ENCODE data around the gene GPC1.

The GPC1 gene

DNA sequence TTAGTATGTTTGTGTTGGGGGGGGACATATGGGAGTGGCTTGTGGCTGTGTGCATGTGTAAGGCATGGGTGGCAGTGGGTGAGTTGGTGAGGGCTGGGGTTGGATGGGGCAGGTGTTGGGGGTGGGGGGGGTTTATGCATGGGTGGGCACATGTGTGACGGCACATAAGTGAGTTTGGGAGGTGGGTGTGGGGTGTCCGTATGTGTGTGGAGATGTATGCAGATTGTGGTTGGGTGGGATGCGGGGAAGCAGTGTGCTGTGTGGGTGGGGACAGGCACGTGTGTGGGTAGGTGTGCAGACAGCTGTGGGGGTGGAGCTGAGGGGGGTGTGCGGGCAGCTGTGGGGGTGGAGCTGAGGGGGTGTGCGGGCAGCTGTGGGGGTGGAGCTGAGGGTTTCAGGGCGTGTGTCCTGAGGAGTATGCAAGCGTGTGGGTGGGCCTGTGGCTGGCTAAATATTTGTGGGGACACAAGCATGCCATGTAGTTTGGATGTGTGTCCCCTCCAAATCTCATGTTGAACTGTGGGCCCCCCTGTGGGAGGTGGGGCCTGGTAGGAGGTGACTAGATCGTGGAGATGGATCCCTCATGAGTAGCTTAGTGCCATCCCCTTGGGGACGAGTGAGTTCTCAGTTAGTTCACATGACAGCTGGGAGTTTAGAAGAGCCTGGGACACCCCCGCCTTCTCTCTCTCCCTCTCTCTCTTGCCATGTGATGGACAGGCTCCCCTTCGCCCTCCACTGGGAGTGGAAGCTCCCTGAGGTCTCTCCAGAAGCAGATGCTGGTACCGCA, 62.9 kb downstream of the GPC1 start:
- DNase-seq (ENCODE audit: low read depth, low spot score): no peak

DNA sequence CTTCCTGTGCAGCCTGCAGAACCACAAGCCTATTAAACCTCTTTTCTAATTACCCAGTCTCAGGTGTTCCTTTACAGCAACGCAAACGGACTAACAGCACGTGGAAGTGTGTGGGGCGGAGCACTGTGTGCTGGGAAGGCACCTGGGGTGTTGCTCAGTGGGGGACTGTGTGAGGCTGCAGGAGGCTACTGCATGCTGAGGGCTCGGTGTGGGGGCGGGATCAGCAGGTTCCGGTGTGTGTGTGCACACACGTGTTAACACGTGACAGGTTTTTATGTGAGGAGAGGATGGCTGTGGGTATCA, 63.4 kb downstream of the GPC1 start:
- no peak for DNase-seq (ENCODE audit: low read depth, low spot score)

DNA sequence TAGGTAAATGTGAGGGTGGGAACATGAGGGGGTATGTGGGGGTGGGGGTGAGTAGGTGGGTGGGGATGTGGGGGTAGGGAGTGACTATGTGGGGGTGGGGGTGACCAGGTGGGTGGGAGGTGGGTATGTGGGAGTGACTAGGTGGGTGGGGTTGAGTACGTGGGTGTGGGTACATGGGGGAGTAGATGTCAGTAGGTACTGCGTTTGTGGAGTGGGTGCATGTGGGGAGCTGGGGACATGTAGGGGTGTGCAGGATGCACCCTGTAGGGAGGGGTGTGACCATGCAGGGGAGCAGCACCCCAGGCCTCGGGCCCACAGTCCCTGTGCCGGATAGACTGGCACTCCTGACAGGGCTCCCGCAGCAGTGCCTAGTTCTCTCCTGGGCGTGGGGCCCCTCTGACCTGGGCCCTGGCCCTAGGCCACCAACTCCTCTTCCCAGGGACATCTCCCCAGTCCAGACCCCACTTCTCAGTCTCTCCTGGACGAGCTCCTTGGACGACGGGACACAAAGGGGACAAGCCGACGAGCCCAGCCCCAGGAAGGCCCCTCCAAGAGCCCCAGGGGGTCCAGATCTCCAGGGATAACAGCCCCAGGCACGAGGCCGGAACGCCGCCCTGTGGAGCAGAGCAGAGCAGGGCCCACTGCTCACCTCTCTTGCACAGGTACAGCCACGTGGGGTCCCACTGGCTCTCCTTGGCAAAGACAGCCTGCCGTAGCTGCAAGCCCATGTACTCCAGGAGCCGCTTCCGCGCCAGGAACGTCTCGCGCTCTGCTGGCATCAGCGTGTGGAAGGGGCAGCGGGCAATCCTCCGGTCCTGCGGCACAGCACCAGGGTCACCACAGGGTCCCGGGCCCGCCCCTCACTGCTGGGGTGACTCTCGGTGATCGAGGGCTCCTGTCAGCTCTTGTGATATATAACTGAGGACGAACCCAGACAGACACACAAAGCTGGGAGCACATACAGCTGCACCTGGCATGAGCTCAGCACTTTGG, 64.1 kb downstream of the GPC1 start:
- no peak for DNase-seq (ENCODE audit: low read depth, low spot score)

- DNase-seq (ENCODE audit: low read depth, low spot score): no peak
These were observed 65.3 kb downstream of the GPC1 start for GRCh38 chr2:240500561-240501423.

- no peak for DNase-seq (ENCODE audit: low read depth, low spot score)
These were observed 66.1 kb downstream of the GPC1 start for GRCh38 chr2:240501531-240501991.

GRCh38 chr2:240502059-240502429, 66.6 kb downstream of the GPC1 start:
- DNase-seq (ENCODE audit: low read depth, low spot score): no peak

DNA sequence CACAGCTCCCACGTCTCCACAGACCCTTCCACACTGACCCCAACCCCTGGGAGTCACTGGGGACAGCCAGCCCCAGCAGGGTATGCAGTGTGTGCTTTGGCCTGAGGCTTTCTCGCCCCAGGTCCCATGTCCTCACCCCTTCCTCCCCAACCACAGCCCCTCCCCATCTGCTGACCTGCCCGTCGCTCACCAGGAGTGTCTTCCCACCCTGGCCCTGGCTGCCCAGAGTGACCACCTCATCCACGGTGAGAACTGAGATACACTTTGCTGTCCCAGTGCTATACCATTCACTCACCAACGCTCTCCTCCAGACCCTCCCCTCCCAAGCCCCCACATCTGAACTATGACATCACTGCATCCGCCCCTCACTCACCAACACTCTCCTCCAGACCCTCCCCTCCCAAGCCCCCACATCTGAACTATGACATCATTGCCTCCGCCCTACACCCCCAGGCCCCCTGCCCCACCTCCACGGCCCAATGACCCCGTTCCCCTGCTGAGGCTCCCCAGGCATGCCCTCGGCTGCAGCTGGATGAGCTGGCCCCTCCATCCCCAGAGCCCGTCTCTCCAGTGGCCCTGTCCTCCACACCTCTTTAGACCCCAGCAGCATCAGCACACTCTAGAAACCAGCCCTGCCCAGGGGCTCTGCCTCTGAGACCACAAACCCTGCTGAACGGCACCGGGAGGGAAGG, 67.1 kb downstream of the GPC1 start:
- DNase-seq (ENCODE audit: low read depth, low spot score): no peak

DNA sequence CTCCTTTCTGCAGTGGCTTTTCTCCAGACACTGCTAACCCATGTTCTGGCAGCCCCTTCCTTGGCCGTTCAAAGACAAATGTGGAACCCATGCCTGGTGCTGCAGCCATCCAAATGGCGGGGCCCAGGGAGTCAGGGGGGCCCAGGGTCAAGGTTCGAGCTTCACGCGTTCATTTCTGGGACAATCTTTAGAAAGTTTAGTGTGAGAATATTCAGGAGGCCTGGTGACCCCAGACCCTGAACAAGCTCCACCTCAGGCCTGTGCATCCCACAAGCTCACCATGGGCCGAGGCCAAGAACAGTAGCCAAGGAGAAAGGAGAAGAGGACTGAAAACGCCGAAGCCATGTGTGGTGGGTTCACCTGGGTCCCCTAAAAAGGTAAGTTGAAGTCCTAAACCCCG, 67.9 kb downstream of the GPC1 start:
- no peak for DNase-seq (ENCODE audit: low read depth, low spot score)

- DNase-seq (ENCODE audit: low read depth, low spot score): no peak
These were observed 68.4 kb downstream of the GPC1 start for GRCh38 chr2:240503848-240504247.

- no peak for DNase-seq (ENCODE audit: low read depth, low spot score)
These were observed 70.4 kb downstream of the GPC1 start for GRCh38 chr2:240505910-240506309.

GRCh38 chr2:240506406-240507059, 71.1 kb downstream of the GPC1 start:
- DNase-seq (ENCODE audit: low read depth, low spot score): no peak

- no peak for DNase-seq (ENCODE audit: low read depth, low spot score)
These were observed 71.8 kb downstream of the GPC1 start for GRCh38 chr2:240507060-240507777.

DNA sequence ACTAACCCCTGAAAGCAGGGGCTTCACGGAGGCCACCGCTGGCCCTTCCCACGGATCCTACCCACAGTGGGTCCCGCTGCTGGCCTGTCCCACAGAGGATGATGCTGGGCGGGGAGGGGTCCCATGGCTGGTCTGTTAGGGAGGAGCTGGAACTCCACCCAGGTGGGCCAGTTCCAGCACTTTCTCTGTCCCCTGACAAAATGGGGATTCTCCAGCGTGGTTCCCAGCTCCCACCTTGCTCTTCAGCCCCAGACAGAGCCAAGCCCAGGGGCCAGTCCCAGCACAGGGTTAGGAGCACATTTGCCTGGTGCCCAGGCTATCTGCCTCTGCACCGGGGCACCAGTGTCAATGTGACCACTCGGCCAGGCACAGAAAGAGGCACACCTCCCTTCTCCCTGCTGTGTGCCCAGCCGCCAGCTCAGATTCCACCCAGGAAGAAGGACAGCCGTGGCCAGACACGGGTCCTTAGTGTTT, 72.4 kb downstream of the GPC1 start:
- DNase-seq (ENCODE audit: low read depth, low spot score): no peak

GRCh38 chr2:240508832-240509545, 73.5 kb downstream of the GPC1 start:
- no peak for DNase-seq (ENCODE audit: low read depth, low spot score)

- no peak for DNase-seq (ENCODE audit: low read depth, low spot score)
These were observed 74.4 kb downstream of the GPC1 start for GRCh38 chr2:240509667-240510512.

DNA sequence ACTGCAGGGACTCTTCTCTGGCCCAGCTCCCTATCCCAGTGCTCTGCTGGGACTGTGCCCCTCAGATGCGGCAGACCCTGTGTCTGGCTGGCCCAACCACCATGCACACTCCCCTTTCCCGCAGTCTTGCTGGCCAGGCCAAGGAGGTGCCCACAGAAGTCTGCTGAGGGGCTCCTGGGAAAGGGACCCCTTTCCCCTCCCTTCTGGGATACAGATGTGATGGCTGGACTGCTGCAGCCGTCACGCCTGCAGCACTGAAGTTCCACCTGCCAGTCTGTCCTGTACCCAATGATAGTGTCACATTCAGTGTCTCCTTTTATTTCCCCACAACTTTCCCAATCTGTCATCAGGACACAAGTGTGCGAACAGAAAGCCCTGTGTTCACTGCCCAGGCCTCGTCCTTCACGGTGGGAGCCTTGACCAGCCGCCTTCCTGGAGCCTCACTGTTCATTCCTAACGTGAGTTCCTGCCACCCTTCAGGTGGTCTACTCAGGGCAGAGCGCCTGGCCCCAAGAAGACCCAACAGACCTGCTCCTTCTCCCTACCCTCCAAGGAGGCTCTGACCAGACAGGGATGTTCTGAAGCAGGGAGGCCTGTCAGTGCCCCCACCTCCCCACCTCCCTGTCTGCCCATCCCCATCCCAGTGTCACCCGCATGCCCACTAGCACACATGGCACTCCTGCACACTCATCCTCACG, 75.2 kb downstream of the GPC1 start:
- no peak for DNase-seq (ENCODE audit: low read depth, low spot score)

DNA sequence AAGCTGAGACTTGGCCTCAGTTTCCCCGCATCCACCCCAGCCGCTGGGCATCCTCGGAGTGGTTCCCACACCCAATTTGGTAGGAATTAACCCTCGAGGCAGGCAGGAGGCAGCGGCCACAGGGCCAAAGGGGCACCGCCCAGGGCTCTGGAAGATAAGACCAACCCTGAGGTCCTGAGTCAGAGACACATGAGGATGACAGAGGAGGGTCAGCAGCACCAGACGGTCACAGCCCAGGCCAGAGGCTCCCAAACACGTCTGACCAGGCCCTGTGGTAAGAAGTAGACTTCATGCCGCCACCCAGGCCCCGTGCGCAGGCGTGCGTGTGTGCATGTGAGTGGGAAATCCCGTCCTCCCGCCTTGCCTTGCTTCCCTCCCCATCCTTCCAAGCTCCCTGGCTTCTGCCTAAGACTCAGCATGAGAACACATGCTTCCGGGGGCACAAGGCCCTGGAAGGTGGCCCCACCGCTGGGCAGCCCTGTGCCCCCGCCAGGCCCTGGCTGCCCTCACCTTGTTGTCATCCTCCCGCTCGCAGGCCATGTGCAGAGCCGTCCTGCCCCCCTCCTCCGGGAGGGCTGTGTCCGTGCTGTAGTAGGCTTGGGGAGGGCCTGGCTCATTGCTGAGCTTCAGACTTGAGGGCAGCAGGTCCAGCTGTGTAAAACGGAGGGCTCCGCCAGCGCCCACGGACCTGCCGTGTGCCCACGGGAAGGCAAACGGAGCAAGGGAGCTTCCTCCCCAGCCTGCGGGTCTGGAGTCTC, 76.1 kb downstream of the GPC1 start:
- DNase-seq (ENCODE audit: low read depth, low spot score): no peak
